GM12872 (cell line): Measurements from ENCODE around the gene NPAS3.

ENCODE experiments used
- CTCF ChIP-seq: IDR thresholded peaks from 3 replicates; pipeline ENCODE4 v1.5.1; 2011; ENCODE audit warnings: low read depth, mild to moderate bottlenecking, low read length, moderate library complexity; ENCODE audit not compliant: insufficient read depth

Gene NPAS3

GRCh38 chr14:32908196-32909084 is 30.2 kb upstream of the NPAS3 start:
- TF ChIP-seq CTCF: no peak

GRCh38 chr14:32913725-32914124 is 25.0 kb upstream of the NPAS3 start:
- TF ChIP-seq CTCF: no peak

- TF ChIP-seq CTCF: no peak
These were observed 24.3 kb upstream of the NPAS3 start for GRCh38 chr14:32914391-32914790.

- no peak for TF ChIP-seq CTCF
These were observed 17.9 kb upstream of the NPAS3 start for GRCh38 chr14:32920696-32921276.

- no peak for TF ChIP-seq CTCF
These were observed 13.2 kb upstream of the NPAS3 start for GRCh38 chr14:32925439-32925838.

- TF ChIP-seq CTCF: no peak
These were observed 6.3 kb upstream of the NPAS3 start for GRCh38 chr14:32932302-32932913.

GRCh38 chr14:32932914-32933628 is 5.6 kb upstream of the NPAS3 start:
- no peak for TF ChIP-seq CTCF
